Esophagus muscularis mucosa (tissue), 3 donors: ENCODE measurements around the gene H2BW1.

Experiments
- POLR2A ChIP-seq: fragments of 450-650 bp; IDR thresholded peaks from one replicate; pipeline ENCODE4 v1.6.1; 2017; ENCODE audit warnings: antibody characterized with exemption, moderate library complexity, mild to moderate bottlenecking, low read depth
- TF ChIP-seq, protein P1 (sequence below), 3 experiments: fragments of 200-600 bp in 2 of 3; fragments of 450-650 bp in 1 of 3; sonication (generic) in 2 of 3; IDR thresholded peaks; one replicate each; pipeline ENCODE4 v1.5.1; 2017 to 2019; ENCODE audit warnings: antibody characterized with exemption in 3 of 3, mild to moderate bottlenecking in 2 of 3, moderate library complexity in 1 of 3

GRCh38 chrX:104045642-104046041, 32.1 kb upstream of the H2BW1 start:
- no peak for TF ChIP-seq POLR2A
- TF ChIP-seq, protein P1, sequence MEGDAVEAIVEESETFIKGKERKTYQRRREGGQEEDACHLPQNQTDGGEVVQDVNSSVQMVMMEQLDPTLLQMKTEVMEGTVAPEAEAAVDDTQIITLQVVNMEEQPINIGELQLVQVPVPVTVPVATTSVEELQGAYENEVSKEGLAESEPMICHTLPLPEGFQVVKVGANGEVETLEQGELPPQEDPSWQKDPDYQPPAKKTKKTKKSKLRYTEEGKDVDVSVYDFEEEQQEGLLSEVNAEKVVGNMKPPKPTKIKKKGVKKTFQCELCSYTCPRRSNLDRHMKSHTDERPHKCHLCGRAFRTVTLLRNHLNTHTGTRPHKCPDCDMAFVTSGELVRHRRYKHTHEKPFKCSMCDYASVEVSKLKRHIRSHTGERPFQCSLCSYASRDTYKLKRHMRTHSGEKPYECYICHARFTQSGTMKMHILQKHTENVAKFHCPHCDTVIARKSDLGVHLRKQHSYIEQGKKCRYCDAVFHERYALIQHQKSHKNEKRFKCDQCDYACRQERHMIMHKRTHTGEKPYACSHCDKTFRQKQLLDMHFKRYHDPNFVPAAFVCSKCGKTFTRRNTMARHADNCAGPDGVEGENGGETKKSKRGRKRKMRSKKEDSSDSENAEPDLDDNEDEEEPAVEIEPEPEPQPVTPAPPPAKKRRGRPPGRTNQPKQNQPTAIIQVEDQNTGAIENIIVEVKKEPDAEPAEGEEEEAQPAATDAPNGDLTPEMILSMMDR (IDR thresholded peaks at IDR 0.05), result no peak
